H9 (cell line): ENCODE data around the gene RHEBL1. TPM values are rescaled to one million over a fixed set of nuclear protein-coding genes. Genes with fewer than 3 reads are reported as not detected.

ENCODE experiments used
- DNase-seq: peaks from one replicate; pipeline ENCODE4 v3.0.0-alpha.2; 2017
- H2AFZ ChIP-seq: one replicate; pipeline ENCODE4 v1.6.1; 2013; ENCODE audit warnings: mild to moderate bottlenecking, low read length, control low read depth, moderate library complexity
- H2AK5ac ChIP-seq: 2 replicates; pipeline ENCODE4 v1.6.1; 2013; ENCODE audit warnings: low read length, control low read depth, mixed read lengths; ENCODE audit not compliant: insufficient read length
- H2BK120ac ChIP-seq: one replicate; pipeline ENCODE4 v1.6.1; 2013; ENCODE audit warnings: low read depth, mild to moderate bottlenecking, low read length, control low read depth, inconsistent platforms; ENCODE audit not compliant: poor library complexity, severe bottlenecking
- H2BK12ac ChIP-seq: 2 replicates; pipeline ENCODE4 v1.6.1; 2013; ENCODE audit warnings: low read length, control low read depth, mixed read lengths, low read depth; ENCODE audit not compliant: insufficient read length
- H2BK15ac ChIP-seq: 2 replicates; pipeline ENCODE4 v1.6.1; 2013; ENCODE audit warnings: low read depth, low read length, control low read depth
- H2BK20ac ChIP-seq: one replicate; pipeline ENCODE4 v1.6.1; 2013; ENCODE audit warnings: low read depth, mild to moderate bottlenecking, low read length, control low read depth, inconsistent platforms; ENCODE audit not compliant: poor library complexity, severe bottlenecking
- H2BK5ac ChIP-seq: 2 replicates; pipeline ENCODE4 v1.6.1; 2013; ENCODE audit warnings: low read length, control low read depth, mixed read lengths; ENCODE audit not compliant: insufficient read length
- H3K14ac ChIP-seq: 2 replicates; pipeline ENCODE4 v1.6.1; 2013; ENCODE audit warnings: low read length, control low read depth; ENCODE audit not compliant: insufficient read depth
- H3K18ac ChIP-seq: 2 replicates; pipeline ENCODE4 v1.6.1; 2013; ENCODE audit warnings: low read depth, mild to moderate bottlenecking, mixed read lengths, low read length, control low read depth; ENCODE audit not compliant: insufficient read length
- H3K23ac ChIP-seq: 2 replicates; pipeline ENCODE4 v1.6.1; 2013; ENCODE audit warnings: low read length, control low read depth, mixed read lengths, low read depth; ENCODE audit not compliant: insufficient read length
- H3K23me2 ChIP-seq: 2 replicates; pipeline ENCODE4 v1.6.1; 2013; ENCODE audit warnings: low read depth, mild to moderate bottlenecking, mixed read lengths, low read length, control low read depth; ENCODE audit not compliant: insufficient read length, poor library complexity, severe bottlenecking
- H3K27ac ChIP-seq: 2 replicates; pipeline ENCODE4 v1.5.1; 2013; ENCODE audit warnings: low read length, control low read depth, mixed read lengths, low read depth; ENCODE audit not compliant: insufficient read length
- H3K27me3 ChIP-seq: 2 replicates; pipeline ENCODE4 v1.6.1; 2013; ENCODE audit warnings: low read length, control low read depth, inconsistent platforms; ENCODE audit not compliant: insufficient read depth
- H3K4ac ChIP-seq: 2 replicates; pipeline ENCODE4 v1.6.1; 2013; ENCODE audit warnings: low read depth, mild to moderate bottlenecking, control low read depth, inconsistent platforms, low read length, moderate library complexity
- H3K4me1 ChIP-seq: 2 replicates; pipeline ENCODE4 v1.6.1; 2013; ENCODE audit warnings: low read length, control low read depth, inconsistent platforms; ENCODE audit not compliant: insufficient read depth
- H3K4me2 ChIP-seq: 2 replicates; pipeline ENCODE4 v1.6.1; 2013; ENCODE audit warnings: low read length, control low read depth, mixed read lengths; ENCODE audit not compliant: insufficient read length, insufficient read depth
- H3K56ac ChIP-seq: 2 replicates; pipeline ENCODE4 v1.6.1; 2013; ENCODE audit warnings: low read depth, mild to moderate bottlenecking, mixed read lengths, low read length, control low read depth; ENCODE audit not compliant: insufficient read length
- H3K79me1 ChIP-seq: 2 replicates; pipeline ENCODE4 v1.6.1; 2013; ENCODE audit warnings: low read depth, mild to moderate bottlenecking, moderate library complexity, low read length, control low read depth, inconsistent platforms; ENCODE audit not compliant: insufficient read depth, poor library complexity, severe bottlenecking
- H3K79me2 ChIP-seq: 2 replicates; pipeline ENCODE4 v1.6.1; 2013; ENCODE audit warnings: low read length, control low read depth, inconsistent platforms; ENCODE audit not compliant: insufficient read depth
- H3K9ac ChIP-seq: 2 replicates; pipeline ENCODE4 v1.6.1; 2013; ENCODE audit warnings: low read length, control low read depth, mixed read lengths; ENCODE audit not compliant: insufficient read length; ENCODE audit errors: extremely low read depth
- H3K9me3 ChIP-seq: one replicate; pipeline ENCODE4 v1.6.1; 2013; ENCODE audit warnings: low read depth, low read length, inconsistent platforms; ENCODE audit not compliant: control insufficient read depth
- H3T11ph ChIP-seq: one replicate; pipeline ENCODE4 v1.6.1; 2013; ENCODE audit warnings: mild to moderate bottlenecking, low read length, control low read depth, inconsistent platforms
- H4K20me1 ChIP-seq: one replicate; pipeline ENCODE4 v1.6.1; 2013; ENCODE audit not compliant: control insufficient read depth, insufficient read length, insufficient read depth
- H4K5ac ChIP-seq: 2 replicates; pipeline ENCODE4 v1.6.1; 2013; ENCODE audit warnings: low read depth, mild to moderate bottlenecking, mixed read lengths, low read length, control low read depth; ENCODE audit not compliant: insufficient read length
- H4K8ac ChIP-seq: replicated peaks from 2 replicates; pipeline ENCODE4 v1.6.1; 2013; ENCODE audit warnings: low read length, control low read depth, mixed read lengths, low read depth; ENCODE audit not compliant: insufficient read length
- H4K91ac ChIP-seq: 2 replicates; pipeline ENCODE4 v1.6.1; 2013; ENCODE audit warnings: low read depth, mild to moderate bottlenecking, moderate library complexity, mixed read lengths, low read length, control low read depth; ENCODE audit not compliant: insufficient read length
- H3K27ac Mint-ChIP-seq, 3 experiments: 2 replicates in 2 of 3; 3 replicates in 1 of 3; pipeline ENCODE4 v1.8.0; 2020 to 2021; ENCODE audit warnings: mixed read lengths in 3 of 3, mild to moderate bottlenecking in 1 of 3, moderate library complexity in 1 of 3
- H3K27me3 Mint-ChIP-seq: 2 replicates; pipeline ENCODE4 v1.8.0; 2021; ENCODE audit warnings: low read depth, mild to moderate bottlenecking, moderate library complexity, mixed read lengths
- H3K36me3 Mint-ChIP-seq, 3 experiments: 2 replicates in 2 of 3; 3 replicates in 1 of 3; pipeline ENCODE4 v1.8.0; 2020 to 2021; ENCODE audit warnings: low read depth in 3 of 3, mixed read lengths in 3 of 3; ENCODE audit not compliant: insufficient read depth in 1 of 3
- H3K4me1 Mint-ChIP-seq, 2 experiments: 2 replicates each; pipeline ENCODE4 v1.8.0; 2020; ENCODE audit warnings: mixed read lengths in 2 of 2
- H3K4me3 Mint-ChIP-seq, 2 experiments: 2 replicates in 1 of 2; 3 replicates in 1 of 2; pipeline ENCODE4 v1.8.0; 2020 to 2021; ENCODE audit warnings: mild to moderate bottlenecking in 2 of 2, mixed read lengths in 2 of 2, moderate library complexity in 1 of 2
- H3K9me3 Mint-ChIP-seq, 2 experiments: 2 replicates in 1 of 2; 3 replicates in 1 of 2; pipeline ENCODE4 v1.8.0; 2020; ENCODE audit warnings: mild to moderate bottlenecking in 2 of 2, mixed read lengths in 2 of 2, moderate library complexity in 1 of 2
- CTCF ChIP-seq: fragments of 200-600 bp; sonication (generic); conservative IDR thresholded peaks from 3 replicates; pipeline ENCODE4 v1.8.0; 2021; ENCODE audit warnings: antibody characterized with exemption, mild to moderate bottlenecking
- WGBS: extraction: QIAGEN DNeasy Blood & Tissue Kit; methylation state at CpG from one replicate; pipeline ENCODE4 v1.1.7; 2013; ENCODE audit warnings: missing lambda C conversion rate, low lambda C conversion rate, mixed read lengths; ENCODE audit not compliant: insufficient read length; ENCODE audit errors: extremely low coverage; 5-methylcytosine and 5-hydroxymethylcytosine counted together
- total RNA-seq: library from RNA; stranded (reverse); gene quantifications from 2 replicates; pipeline ENCODE4 v1.2.1, GENCODE V29; 2021

RHEBL1 gene
- total RNA-seq, 1 experiment from 2014 or later, result 4.0 TPM

- no peak overlapping the region for H3K4me2 ChIP-seq
- H4K20me1 ChIP-seq, result no peaks in the 10 kb centered on the region
- WGBS, result no CpG with 5 or more reads among the region's 10 CpGs
- H2BK5ac ChIP-seq, result no peak overlapping the region
- H3K27me3 ChIP-seq, result no peaks in the 10 kb centered on the region
- no peaks in the 10 kb centered on the region for H3K4me1 ChIP-seq
- Mint-ChIP-seq H3K4me1 (no peaks in the 10 kb centered on the region), H3K4me3 (no peak overlapping the region; a peak in 1 of 5 replicates), H3K9me3 (no peaks in the 10 kb centered on the region), H3K36me3 (peaks cover 76 to 97% (median 97%) of the 10 kb centered on the region in 3 experiments), H3K27ac (peak overlapping the region in 1 of 3 experiments; percentile 70; a peak in 1 of 7 replicates), H3K27me3 (no peaks in the 10 kb centered on the region)
- H3K56ac ChIP-seq, result no peak overlapping the region
- H4K8ac ChIP-seq, result no peak overlapping the region
- DNase-seq, result no peak
- no peak overlapping the region for H3K4ac ChIP-seq
- H3K9ac ChIP-seq, result no peak overlapping the region
- H2AFZ ChIP-seq, result no peak overlapping the region
- no peak overlapping the region for H2BK12ac ChIP-seq
- no peak overlapping the region for H3T11ph ChIP-seq
- no peaks in the 10 kb centered on the region for H3K9me3 ChIP-seq
- no peak for TF ChIP-seq CTCF
- H3K27ac ChIP-seq, result no peak overlapping the region
- no peak overlapping the region for H3K18ac ChIP-seq
- no peak overlapping the region for H2BK120ac ChIP-seq
- no peak overlapping the region for H3K23ac ChIP-seq
- no peaks in the 10 kb centered on the region for H3K79me1 ChIP-seq
- no peaks in the 10 kb centered on the region for H3K23me2 ChIP-seq
- no peak overlapping the region for H3K14ac ChIP-seq
- no peak overlapping the region for H4K5ac ChIP-seq
- H2BK15ac ChIP-seq, result no peak overlapping the region
- no peak overlapping the region for H4K91ac ChIP-seq
- H2AK5ac ChIP-seq, result no peak overlapping the region
- no peak overlapping the region for H2BK20ac ChIP-seq
- H3K79me2 ChIP-seq, result no peaks in the 10 kb centered on the region
Measured at GRCh38 chr12:49048953-49049352, 20.8 kb downstream of the RHEBL1 start.
